AG04450 (cell line): Measurements from ENCODE around the gene CAPZA3. TPM values are rescaled to one million over a fixed set of nuclear protein-coding genes. Genes with fewer than 3 reads are reported as not detected.

Source experiments
- CTCF ChIA-PET: fragments of 300-600, 350-600 bp; formaldehyde crosslinking; extraction: SDS; loops from one replicate; lab custom pipeline; 2022; ENCODE audit warnings: antibody characterized with exemption, inconsistent platforms; lab: Charles Lee
- POLR2A ChIA-PET: fragments of 350-600 bp; formaldehyde crosslinking; extraction: SDS; loops from one replicate; lab custom pipeline; 2021; ENCODE audit warnings: antibody characterized with exemption, inconsistent platforms; lab: Yijun Ruan, JAX
- DNase-seq: peaks from one replicate; pipeline ENCODE4 v3.0.0-alpha.2; 2011; ENCODE audit warnings: low read depth, low spot score
- H3K27ac ChIP-seq: one replicate; pipeline ENCODE4 v1.5.1; 2012; ENCODE audit warnings: low read depth, low read length, control low read depth
- H3K27me3 ChIP-seq: one replicate; pipeline ENCODE4 v1.6.0; 2012; ENCODE audit warnings: low read length; ENCODE audit not compliant: control insufficient read depth, insufficient read depth
- H3K4me3 ChIP-seq: 2 replicates; pipeline ENCODE4 v1.5.1; 2011; ENCODE audit warnings: mild to moderate bottlenecking, low read depth, low read length, control low read depth
- H3K9me3 ChIP-seq: 2 replicates; pipeline ENCODE4 v1.5.1; 2012; ENCODE audit warnings: low read length; ENCODE audit not compliant: control insufficient read depth, insufficient read depth
- CTCF ChIP-seq: IDR thresholded peaks from 2 replicates; pipeline ENCODE4 v1.5.1; 2011; ENCODE audit warnings: low read depth, low read length, control low read depth, inconsistent platforms
- polyA plus RNA-seq: library from polyadenylated mRNA; depleted of rRNA; stranded (reverse); fragments of >200 nt; gene quantifications from 2 replicates; pipeline ENCODE4 v1.2.3, GENCODE V29; 2011

The CAPZA3 gene
- polyA plus RNA-seq, 1 experiment, result not detected

DNA sequence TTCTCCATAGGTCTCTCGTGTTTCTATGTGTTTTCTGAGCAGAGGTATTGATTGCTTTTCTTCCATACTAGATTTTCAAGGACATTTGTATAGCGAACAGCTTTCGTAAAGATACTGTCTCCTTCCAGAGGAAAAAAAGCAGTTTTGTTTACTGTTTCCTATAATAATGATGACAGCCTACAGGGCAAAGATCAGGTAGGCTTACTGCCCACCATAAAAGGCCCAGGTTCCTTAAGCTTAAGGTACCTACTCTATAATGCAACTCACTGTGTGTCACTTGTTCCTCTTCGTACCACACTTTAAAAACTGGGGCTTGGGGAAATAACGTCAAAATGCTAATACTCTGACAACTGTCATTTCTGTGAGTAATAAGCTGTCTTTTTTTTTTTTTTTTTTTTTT is 6.8 kb upstream of the CAPZA3 start:
- Histone ChIP-seq H3K27me3 (no peaks in the 10 kb centered on the region), H3K9me3 (no peaks in the 10 kb centered on the region; the same call in 1 of the 2 replicates), H3K27ac (no peak overlapping the region), H3K4me3 (no peak overlapping the region)
- no peak for TF ChIP-seq CTCF
- POLR2A ChIA-PET, result interaction anchor here (0.7 kb wide), 1 partner anchor 37 kb away, joined by 8 read pairs; no protein-coding TSS in a partner anchor
- DNase-seq, result no peak
- CTCF ChIA-PET, result no interaction called here

GRCh38 chr12:18747895-18748294 is 10.0 kb downstream of the CAPZA3 start:
- Histone ChIP-seq H3K27ac (peak overlapping the region; percentile 13), H3K27me3 (no peaks in the 10 kb centered on the region), H3K9me3 (no peaks in the 10 kb centered on the region), H3K4me3 (no peak overlapping the region)
- ChIA-PET POLR2A (interaction anchor here (0.5 kb wide), 1 partner anchor 381 kb away, joined by 10 read pairs; no protein-coding TSS in a partner anchor), CTCF (interaction anchor here (0.8 to 1.8 kb wide), 3 partner anchors 25 to 439 kb away, joined by 3 to 8 read pairs (median 5); no protein-coding TSS in a partner anchor)
- no peak for TF ChIP-seq CTCF
- DNase-seq, result peak; percentile 77

- no peak for TF ChIP-seq CTCF
- H3K27me3 ChIP-seq, result no peaks in the 10 kb centered on the region
- H3K9me3 ChIP-seq, result no peaks in the 10 kb centered on the region
- H3K27ac ChIP-seq, result no peak overlapping the region
- H3K4me3 ChIP-seq, result no peak overlapping the region
- DNase-seq, result no peak
- ChIA-PET CTCF (interaction anchor here (0.5 to 1.7 kb wide), 3 partner anchors 319 to 539 kb away, joined by 3 to 8 read pairs (median 3); no protein-coding TSS in a partner anchor), POLR2A (no interaction called here)
These were observed 11.6 kb downstream of the CAPZA3 start for GRCh38 chr12:18749386-18749957.

- no peak for DNase-seq
- H3K9me3 ChIP-seq, result no peaks in the 10 kb centered on the region
- ChIA-PET CTCF (interaction anchor here (0.5 to 1.0 kb wide), 2 partner anchors 11 to 436 kb away, joined by 3 read pairs; no protein-coding TSS in a partner anchor), POLR2A (no interaction called here)
- no peak overlapping the region for H3K27ac ChIP-seq
- no peak for TF ChIP-seq CTCF
- H3K27me3 ChIP-seq, result no peaks in the 10 kb centered on the region
- no peak overlapping the region for H3K4me3 ChIP-seq
These were observed 12.2 kb downstream of the CAPZA3 start for GRCh38 chr12:18750085-18750484.

DNA sequence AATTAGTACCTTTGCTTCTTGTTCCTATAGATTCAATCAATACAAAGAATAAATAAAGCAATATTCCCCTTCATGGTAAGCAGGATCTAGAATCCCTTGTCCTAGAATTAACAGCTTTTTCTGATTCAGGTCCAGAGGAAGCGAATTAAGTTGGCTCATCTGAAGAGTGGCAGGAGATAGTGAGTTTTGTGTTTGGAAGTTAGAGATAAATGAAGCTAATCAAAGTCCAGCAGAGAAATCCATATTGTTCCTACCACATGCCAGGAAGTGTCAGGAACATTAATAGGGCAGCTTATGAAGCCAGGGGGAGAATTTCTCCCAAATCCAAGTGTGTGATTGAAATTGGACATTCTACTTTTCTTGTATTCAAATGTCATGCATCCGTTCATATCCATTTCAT is 13.9 kb downstream of the CAPZA3 start:
- H3K4me3 ChIP-seq, result no peak overlapping the region
- TF ChIP-seq CTCF, result no peak
- POLR2A ChIA-PET, result no interaction called here
- H3K27ac ChIP-seq, result no peak overlapping the region
- no peak for DNase-seq
- H3K9me3 ChIP-seq, result no peaks in the 10 kb centered on the region
- H3K27me3 ChIP-seq, result no peaks in the 10 kb centered on the region
- CTCF ChIA-PET, result interaction anchor here (1.2 kb wide), 1 partner anchor 435 kb away, joined by 4 read pairs; no protein-coding TSS in a partner anchor
